Cardiac fibroblast (primary cell): ENCODE data around the gene SLC14A1.

ENCODE experiments used
- DNase-seq, 2 donors: peaks; one replicate each; pipeline versions ENCODE4 v3.0.0 to v3.0.0-alpha.2; 2010; ENCODE audit warnings: low read depth in 2 of 2
- H3K4me3 ChIP-seq, 2 donors: replicated peaks in 1 of 2; 1 replicate in 1 of 2; 2 replicates in 1 of 2; pipeline ENCODE4 v1.5.1; 2011; ENCODE audit warnings: low read depth in 2 of 2, low read length in 2 of 2, mild to moderate bottlenecking in 2 of 2, moderate library complexity in 1 of 2
- CTCF ChIP-seq: IDR thresholded peaks from one replicate; pipeline ENCODE4 v1.5.1; 2011; ENCODE audit warnings: low read depth, mild to moderate bottlenecking, low read length, inconsistent platforms

Gene SLC14A1

DNA sequence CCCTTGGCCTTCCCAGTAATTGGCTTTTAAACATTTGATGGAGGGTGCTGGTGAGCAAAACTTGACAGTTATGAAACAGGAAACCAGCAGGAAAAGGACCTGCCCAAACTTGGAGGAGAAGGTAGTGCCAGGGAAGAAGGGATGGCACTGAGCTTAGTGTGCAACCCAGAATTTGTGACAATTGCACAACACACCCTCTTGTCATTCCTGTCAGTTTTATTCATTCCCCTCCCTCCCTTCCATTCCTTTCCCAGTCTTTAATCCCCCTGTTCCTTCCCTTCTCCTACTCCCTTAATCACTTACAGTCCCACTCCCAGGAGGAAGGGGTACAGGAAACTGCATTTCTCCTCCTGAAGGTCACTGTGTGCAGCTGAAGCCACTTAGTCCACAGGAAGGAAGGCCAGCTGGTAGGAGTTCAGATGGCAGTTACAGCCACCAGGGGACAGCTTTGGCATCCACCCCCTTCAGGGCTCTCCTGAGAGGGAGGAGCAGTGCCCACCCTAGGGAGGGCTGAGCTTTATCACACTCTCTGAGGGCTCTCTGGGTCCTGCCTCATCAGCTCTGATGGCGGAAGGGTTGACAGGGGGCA is 77.5 kb downstream of the SLC14A1 start:
- TF ChIP-seq CTCF, result peak; percentile 4
- H3K4me3 ChIP-seq, result no peak overlapping the region
- DNase-seq, result no peak
